Effector memory CD8-positive, alpha-beta T cell (primary cell): Measurements from ENCODE around the gene ADAM19.

Experiments used
- ATAC-seq: fragments of 150-1000 bp; cut with Tn5 transposase; replicated peaks from 2 replicates; pipeline ENCODE4 v1.10.0; 2021; ENCODE audit warnings: mild to moderate bottlenecking, moderate library complexity
- DNase-seq, 3 experiments: peaks; one replicate each; pipeline ENCODE4 v3.0.0; 2021
- H3K27ac Mint-ChIP-seq, 2 donors: one replicate each; pipeline ENCODE4 v1.8.0; 2022; ENCODE audit warnings: mild to moderate bottlenecking in 2 of 2, mixed read lengths in 2 of 2, moderate library complexity in 2 of 2
- H3K27me3 Mint-ChIP-seq, 2 donors: one replicate each; pipeline ENCODE4 v1.8.0; 2022; ENCODE audit warnings: mixed read lengths in 2 of 2
- H3K36me3 Mint-ChIP-seq: one replicate; pipeline ENCODE4 v1.8.0; 2022; ENCODE audit warnings: mild to moderate bottlenecking, moderate library complexity, mixed read lengths; ENCODE audit not compliant: insufficient read depth
- H3K4me1 Mint-ChIP-seq, 2 donors: one replicate each; pipeline ENCODE4 v1.8.0; 2022; ENCODE audit warnings: low read depth in 2 of 2, mixed read lengths in 2 of 2
- H3K4me3 Mint-ChIP-seq, 2 donors: one replicate each; pipeline ENCODE4 v1.8.0; 2022; ENCODE audit warnings: mild to moderate bottlenecking in 2 of 2, mixed read lengths in 2 of 2, moderate library complexity in 2 of 2
- H3K9me3 Mint-ChIP-seq, 2 donors: one replicate each; pipeline ENCODE4 v1.8.0; 2022; ENCODE audit warnings: mixed read lengths in 2 of 2

The ADAM19 gene

GRCh38 chr5:157471709-157472108, 103.9 kb downstream of the ADAM19 start:
- Mint-ChIP-seq H3K27ac (no peak overlapping the region), H3K27me3 (no peaks in the 10 kb centered on the region), H3K4me1 (no peaks in the 10 kb centered on the region), H3K36me3 (peaks cover 2% of the 10 kb centered on the region), H3K9me3 (no peaks in the 10 kb centered on the region), H3K4me3 (no peak overlapping the region)
- DNase-seq (no peak), ATAC-seq (no peak)

- no peak overlapping the region for H3K4me3 Mint-ChIP-seq
- H3K4me1 Mint-ChIP-seq: no peaks in the 10 kb centered on the region
- H3K9me3 Mint-ChIP-seq: no peaks in the 10 kb centered on the region
- ATAC-seq: no peak
- no peaks in the 10 kb centered on the region for H3K27me3 Mint-ChIP-seq
- H3K36me3 Mint-ChIP-seq: peaks cover 2% of the 10 kb centered on the region
- no peak for DNase-seq
- peak overlapping the region in 1 of 2 donors; percentile 49 for H3K27ac Mint-ChIP-seq
Measured at GRCh38 chr5:157470631-157471030, 104.9 kb downstream of the ADAM19 start.

GRCh38 chr5:157469687-157470086, 105.9 kb downstream of the ADAM19 start:
- H3K4me1 Mint-ChIP-seq: peaks cover 0 to under 1% of the 10 kb centered on the region in 2 donors
- DNase-seq (no peak), ATAC-seq (no peak)
- H3K27me3 Mint-ChIP-seq: no peaks in the 10 kb centered on the region
- no peaks in the 10 kb centered on the region for H3K9me3 Mint-ChIP-seq
- H3K27ac Mint-ChIP-seq: peak overlapping the region in 1 of 2 donors; percentile 18
- H3K36me3 Mint-ChIP-seq: peaks cover 2% of the 10 kb centered on the region
- H3K4me3 Mint-ChIP-seq: no peak overlapping the region

GRCh38 chr5:157469073-157469472, 106.5 kb downstream of the ADAM19 start:
- H3K27me3 Mint-ChIP-seq: peaks cover 0 to 3% of the 10 kb centered on the region in 2 donors
- no peak for DNase-seq
- no peak overlapping the region for H3K4me3 Mint-ChIP-seq
- H3K27ac Mint-ChIP-seq: no peak overlapping the region
- H3K36me3 Mint-ChIP-seq: peaks cover 2% of the 10 kb centered on the region
- ATAC-seq: no peak
- H3K4me1 Mint-ChIP-seq: peaks cover 3 to 6% of the 10 kb centered on the region in 2 donors
- no peaks in the 10 kb centered on the region for H3K9me3 Mint-ChIP-seq

GRCh38 chr5:157468293-157468965, 107.1 kb downstream of the ADAM19 start:
- peaks cover 7 to 11% of the 10 kb centered on the region in 2 donors for H3K4me1 Mint-ChIP-seq
- no peaks in the 10 kb centered on the region for H3K9me3 Mint-ChIP-seq
- H3K27ac Mint-ChIP-seq: no peak overlapping the region
- H3K4me3 Mint-ChIP-seq: no peak overlapping the region
- peaks cover 6 to 9% of the 10 kb centered on the region in 2 donors for H3K27me3 Mint-ChIP-seq
- no peak for DNase-seq
- peaks cover 2% of the 10 kb centered on the region for H3K36me3 Mint-ChIP-seq
- ATAC-seq: no peak

GRCh38 chr5:157464519-157465171, 110.9 kb downstream of the ADAM19 start:
- ATAC-seq: peak; percentile 62
- Mint-ChIP-seq H3K27ac (no peak overlapping the region), H3K36me3 (no peaks in the 10 kb centered on the region), H3K9me3 (no peaks in the 10 kb centered on the region), H3K27me3 (peaks cover 26 to 33% of the 10 kb centered on the region in 2 donors), H3K4me1 (peaks cover 7 to 20% of the 10 kb centered on the region in 2 donors), H3K4me3 (peak overlapping the region; percentile 11 to 54)
- peak in 1 of 3 experiments; percentile 14 for DNase-seq

- Mint-ChIP-seq H3K4me1 (peaks cover 7 to 23% of the 10 kb centered on the region in 2 donors), H3K27me3 (peaks cover 32 to 41% of the 10 kb centered on the region in 2 donors), H3K36me3 (no peaks in the 10 kb centered on the region), H3K4me3 (peak overlapping the region; percentile 11 to 54), H3K27ac (no peak overlapping the region), H3K9me3 (no peaks in the 10 kb centered on the region)
- DNase-seq (no peak), ATAC-seq (no peak)
Measured at GRCh38 chr5:157463621-157464518, 111.7 kb downstream of the ADAM19 start.

- H3K36me3 Mint-ChIP-seq: no peaks in the 10 kb centered on the region
- no peak overlapping the region for H3K27ac Mint-ChIP-seq
- H3K4me1 Mint-ChIP-seq: peaks cover 7 to 23% of the 10 kb centered on the region in 2 donors
- no peaks in the 10 kb centered on the region for H3K9me3 Mint-ChIP-seq
- H3K4me3 Mint-ChIP-seq: no peak overlapping the region
- DNase-seq (no peak), ATAC-seq (no peak)
- peaks cover 32 to 43% of the 10 kb centered on the region in 2 donors for H3K27me3 Mint-ChIP-seq
Measured at GRCh38 chr5:157463081-157463480, 112.5 kb downstream of the ADAM19 start.

GRCh38 chr5:157460921-157461792, 114.4 kb downstream of the ADAM19 start:
- H3K36me3 Mint-ChIP-seq: no peaks in the 10 kb centered on the region
- DNase-seq (no peak), ATAC-seq (no peak)
- no peaks in the 10 kb centered on the region for H3K9me3 Mint-ChIP-seq
- H3K27ac Mint-ChIP-seq: no peak overlapping the region
- H3K4me1 Mint-ChIP-seq: peaks cover 7 to 23% of the 10 kb centered on the region in 2 donors
- peak overlapping the region; percentile 71 to 72 for H3K4me3 Mint-ChIP-seq
- H3K27me3 Mint-ChIP-seq: peaks cover 32 to 43% of the 10 kb centered on the region in 2 donors

GRCh38 chr5:157459715-157460599, 115.6 kb downstream of the ADAM19 start, which contains the start of gene NIPAL4:
Gene NIPAL4, plus strand, starts transcription at chr5:157460213. Its CDS starts 108 bp downstream, at chr5:157460321.
- peak in 2 of 3 experiments; percentile 5 to 8 for DNase-seq
- H3K27ac Mint-ChIP-seq: peak within 1 kb of the TSS in 1 of 2 donors; percentile 33
- H3K4me3 Mint-ChIP-seq: peak within 1 kb of the TSS; percentile 71 to 72
- no peaks in the 10 kb centered on the region for H3K9me3 Mint-ChIP-seq
- H3K27me3 Mint-ChIP-seq: peaks cover 32 to 43% of the 10 kb centered on the region in 2 donors
- peak; percentile 72 for ATAC-seq
- H3K4me1 Mint-ChIP-seq: peaks cover 12 to 23% of the 10 kb centered on the region in 2 donors
- H3K36me3 Mint-ChIP-seq: no peaks in the 10 kb centered on the region

- Mint-ChIP-seq H3K27ac (no peak overlapping the region), H3K27me3 (peaks cover 31 to 38% of the 10 kb centered on the region in 2 donors), H3K9me3 (no peaks in the 10 kb centered on the region), H3K36me3 (no peaks in the 10 kb centered on the region), H3K4me1 (peaks cover 7 to 15% of the 10 kb centered on the region in 2 donors), H3K4me3 (no peak overlapping the region)
- ATAC-seq: no peak
- no peak for DNase-seq
Measured at GRCh38 chr5:157458835-157459234, 116.7 kb downstream of the ADAM19 start.

- H3K4me1 Mint-ChIP-seq: peaks cover 5 to 13% of the 10 kb centered on the region in 2 donors
- H3K36me3 Mint-ChIP-seq: no peaks in the 10 kb centered on the region
- no peak overlapping the region for H3K27ac Mint-ChIP-seq
- ATAC-seq (no peak), DNase-seq (no peak)
- peaks cover 26 to 28% of the 10 kb centered on the region in 2 donors for H3K27me3 Mint-ChIP-seq
- no peaks in the 10 kb centered on the region for H3K9me3 Mint-ChIP-seq
- H3K4me3 Mint-ChIP-seq: no peak overlapping the region
Measured at GRCh38 chr5:157457391-157457790, 118.2 kb downstream of the ADAM19 start.
